ENCODE data around the gene EPOP.
"Not testable (repeated sequence)": the region's sequence is repeated elsewhere in the genome, so short reads cannot be mapped to it uniquely, and the experiment has no call there.

The EPOP gene

GRCh38 chr17:38673707-38674013, 1.1 kb downstream of the EPOP start:
- DNase-seq (ENCODE audit: low read depth), result peak; percentile 22

GRCh38 chr17:38672788-38673706, 1.7 kb downstream of the EPOP start:
- no peak for DNase-seq (ENCODE audit: low read depth)

- DNase-seq (ENCODE audit: low read depth), result no peak
Measured at GRCh38 chr17:38671939-38672720, 2.6 kb downstream of the EPOP start.

- no peak for DNase-seq (ENCODE audit: low read depth)
Measured at GRCh38 chr17:38669520-38669919, 5.2 kb downstream of the EPOP start.

GRCh38 chr17:38667787-38668122, 7.0 kb downstream of the EPOP start:
- no peak for DNase-seq (ENCODE audit: low read depth)

GRCh38 chr17:38667099-38667786, 7.5 kb downstream of the EPOP start:
- peak; percentile 67 for DNase-seq (ENCODE audit: low read depth)

GRCh38 chr17:38663964-38664644, 10.7 kb downstream of the EPOP start:
- no peak for DNase-seq (ENCODE audit: low read depth)

GRCh38 chr17:38663125-38663751, 11.5 kb downstream of the EPOP start:
- peak; percentile 58 for DNase-seq (ENCODE audit: low read depth)

- no peak for DNase-seq (ENCODE audit: low read depth)
Measured at GRCh38 chr17:38660097-38661025, 14.4 kb downstream of the EPOP start.

- no peak for DNase-seq (ENCODE audit: low read depth)
Measured at GRCh38 chr17:38659415-38659814, 15.3 kb downstream of the EPOP start.

GRCh38 chr17:38658741-38659345, 15.9 kb downstream of the EPOP start:
- DNase-seq (ENCODE audit: low read depth), result no peak

GRCh38 chr17:38657824-38658740, 16.7 kb downstream of the EPOP start:
- no peak for DNase-seq (ENCODE audit: low read depth)

- DNase-seq (ENCODE audit: low read depth), result no peak
Measured at GRCh38 chr17:38656959-38657823, 17.6 kb downstream of the EPOP start.

GRCh38 chr17:38654411-38655398, 20.1 kb downstream of the EPOP start:
- DNase-seq (ENCODE audit: low read depth), result no peak

- DNase-seq (ENCODE audit: low read depth), result no peak
Measured at GRCh38 chr17:38653679-38654078, 21.1 kb downstream of the EPOP start.

GRCh38 chr17:38653230-38653629, 21.5 kb downstream of the EPOP start:
- DNase-seq (ENCODE audit: low read depth), result no peak

- not testable (repeated sequence) for DNase-seq (ENCODE audit: low read depth)
Measured at GRCh38 chr17:38650653-38651173, 24.0 kb downstream of the EPOP start.
